Esophagus squamous epithelium (tissue), 4 donors: ENCODE data around the gene SPNS3.

Source experiments
- POLR2A ChIP-seq, 4 donors: fragments of 450-650 bp; IDR thresholded peaks; one replicate each; pipeline ENCODE4 v1.6.1; 2017; ENCODE audit warnings: antibody characterized with exemption in 4 of 4, mild to moderate bottlenecking in 4 of 4, moderate library complexity in 3 of 4
- TF ChIP-seq, protein P1 (sequence below), 6 experiments: fragments of 450-650 bp in 4 of 6; fragments of 200-600 bp in 2 of 6; sonication (generic) in 2 of 6; IDR thresholded peaks; one replicate each; pipeline ENCODE4 v1.5.1; 2016 to 2019; ENCODE audit warnings: antibody characterized with exemption in 6 of 6, mild to moderate bottlenecking in 4 of 6, moderate library complexity in 4 of 6

DNA sequence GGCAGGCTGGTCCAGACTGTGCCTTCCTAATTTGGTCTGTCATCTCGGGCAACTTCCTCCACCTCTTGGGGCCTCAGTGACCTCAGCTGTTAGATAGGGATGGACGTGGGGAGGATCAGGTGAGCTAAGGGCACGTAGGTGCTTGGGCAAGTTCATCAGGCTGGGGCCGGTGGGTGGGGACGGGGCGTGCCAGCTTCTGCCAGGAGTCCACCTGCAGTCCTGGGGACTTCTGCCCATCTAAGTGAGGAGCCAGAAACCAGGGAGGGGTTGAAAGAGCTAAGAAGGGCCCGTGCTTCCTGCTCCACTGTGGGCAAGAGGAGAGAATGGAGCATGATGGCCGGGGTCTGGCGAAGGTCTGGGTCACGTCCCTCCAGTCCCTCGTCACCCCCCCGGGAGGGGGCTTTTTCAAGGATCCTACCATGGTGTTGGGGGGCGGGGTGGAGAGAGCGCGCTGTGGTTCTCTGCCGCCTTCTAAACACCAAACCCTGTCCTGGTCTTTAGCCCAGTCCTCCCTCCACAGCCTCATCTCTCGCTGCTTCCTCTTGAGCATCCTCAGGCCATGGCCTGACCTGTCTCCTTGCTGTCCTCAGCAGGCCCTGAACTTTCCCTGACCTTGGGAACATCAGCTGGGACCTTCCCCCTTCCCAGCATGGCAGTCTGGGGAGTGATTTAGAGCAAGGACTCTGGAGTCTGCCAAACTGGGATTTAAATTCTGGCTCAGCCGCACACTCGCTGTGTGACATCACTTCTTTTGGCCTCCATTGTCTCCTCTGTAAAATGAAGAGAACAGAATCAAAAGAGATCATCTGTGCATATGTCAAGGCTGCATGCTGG, 86.5 kb downstream of the SPNS3 start:
- TF ChIP-seq, protein P1, sequence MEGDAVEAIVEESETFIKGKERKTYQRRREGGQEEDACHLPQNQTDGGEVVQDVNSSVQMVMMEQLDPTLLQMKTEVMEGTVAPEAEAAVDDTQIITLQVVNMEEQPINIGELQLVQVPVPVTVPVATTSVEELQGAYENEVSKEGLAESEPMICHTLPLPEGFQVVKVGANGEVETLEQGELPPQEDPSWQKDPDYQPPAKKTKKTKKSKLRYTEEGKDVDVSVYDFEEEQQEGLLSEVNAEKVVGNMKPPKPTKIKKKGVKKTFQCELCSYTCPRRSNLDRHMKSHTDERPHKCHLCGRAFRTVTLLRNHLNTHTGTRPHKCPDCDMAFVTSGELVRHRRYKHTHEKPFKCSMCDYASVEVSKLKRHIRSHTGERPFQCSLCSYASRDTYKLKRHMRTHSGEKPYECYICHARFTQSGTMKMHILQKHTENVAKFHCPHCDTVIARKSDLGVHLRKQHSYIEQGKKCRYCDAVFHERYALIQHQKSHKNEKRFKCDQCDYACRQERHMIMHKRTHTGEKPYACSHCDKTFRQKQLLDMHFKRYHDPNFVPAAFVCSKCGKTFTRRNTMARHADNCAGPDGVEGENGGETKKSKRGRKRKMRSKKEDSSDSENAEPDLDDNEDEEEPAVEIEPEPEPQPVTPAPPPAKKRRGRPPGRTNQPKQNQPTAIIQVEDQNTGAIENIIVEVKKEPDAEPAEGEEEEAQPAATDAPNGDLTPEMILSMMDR (IDR thresholded peaks at IDR 0.05) = no peak
- no peak for TF ChIP-seq POLR2A (IDR thresholded peaks at IDR 0.05)
